ENCODE measurements around the gene RAB3A. TPM values are rescaled to one million over a fixed set of nuclear protein-coding genes. Genes with fewer than 3 reads are reported as not detected.
A peak's percentile ranks its signal among the peaks of the same experiment; 100 is the strongest.
"Not testable (repeated sequence)": the region's sequence is repeated elsewhere in the genome, so short reads cannot be mapped to it uniquely, and the experiment has no call there.

The RAB3A gene
- polyA plus RNA-seq, 1 experiment = 2.8 TPM

DNA sequence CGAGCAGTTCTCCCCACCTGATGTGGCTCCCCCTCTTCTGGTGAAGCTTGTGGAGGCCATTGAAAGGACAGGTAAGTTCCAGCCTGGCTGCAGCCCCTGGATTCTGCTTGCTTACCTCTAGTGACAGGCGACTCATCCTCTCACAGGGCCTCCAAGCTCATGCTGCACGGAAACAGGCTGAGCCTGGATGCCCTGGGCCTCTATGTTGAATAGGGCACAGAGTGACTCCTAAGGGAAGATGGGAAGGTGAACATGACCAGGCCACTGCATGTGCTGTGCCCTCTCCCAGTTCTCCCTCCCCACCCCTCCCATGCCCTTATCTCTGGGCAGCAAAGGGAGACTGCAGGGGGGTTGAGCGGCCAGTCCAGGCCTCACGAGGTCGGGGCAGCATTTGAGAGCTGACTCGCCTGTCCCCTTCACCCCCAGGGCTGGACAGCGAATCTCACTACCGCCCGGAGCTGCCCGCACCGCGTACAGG is 43.3 kb downstream of the RAB3A start:
- Histone ChIP-seq H3K27ac (ENCODE audit: low read depth, low read length) (no peak overlapping the region), H3K27me3 (ENCODE audit: control insufficient read depth, insufficient read depth, low read length) (no peaks in the 10 kb centered on the region), H3K4me3 (ENCODE audit: low read depth, low read length) (0 out of 2 replicates have a peak overlapping the region, but pooled peaks have one; percentile 2), H3K9me3 (ENCODE audit: control insufficient read depth, insufficient read depth, low read length) (no peaks in the 10 kb centered on the region)
- ChIA-PET POLR2A (interaction anchor here (0.5 kb wide), 1 partner anchor 152 kb away, joined by 4 read pairs; the partner anchor contains the start of gene ARRDC2), CTCF (interaction anchor here (0.6 to 2.6 kb wide), 13 partner anchors 9 to 225 kb away, joined by 3 to 20 read pairs (median 5); partner anchors contain the start of gene PIK3R2)
- TF ChIP-seq, protein P1, sequence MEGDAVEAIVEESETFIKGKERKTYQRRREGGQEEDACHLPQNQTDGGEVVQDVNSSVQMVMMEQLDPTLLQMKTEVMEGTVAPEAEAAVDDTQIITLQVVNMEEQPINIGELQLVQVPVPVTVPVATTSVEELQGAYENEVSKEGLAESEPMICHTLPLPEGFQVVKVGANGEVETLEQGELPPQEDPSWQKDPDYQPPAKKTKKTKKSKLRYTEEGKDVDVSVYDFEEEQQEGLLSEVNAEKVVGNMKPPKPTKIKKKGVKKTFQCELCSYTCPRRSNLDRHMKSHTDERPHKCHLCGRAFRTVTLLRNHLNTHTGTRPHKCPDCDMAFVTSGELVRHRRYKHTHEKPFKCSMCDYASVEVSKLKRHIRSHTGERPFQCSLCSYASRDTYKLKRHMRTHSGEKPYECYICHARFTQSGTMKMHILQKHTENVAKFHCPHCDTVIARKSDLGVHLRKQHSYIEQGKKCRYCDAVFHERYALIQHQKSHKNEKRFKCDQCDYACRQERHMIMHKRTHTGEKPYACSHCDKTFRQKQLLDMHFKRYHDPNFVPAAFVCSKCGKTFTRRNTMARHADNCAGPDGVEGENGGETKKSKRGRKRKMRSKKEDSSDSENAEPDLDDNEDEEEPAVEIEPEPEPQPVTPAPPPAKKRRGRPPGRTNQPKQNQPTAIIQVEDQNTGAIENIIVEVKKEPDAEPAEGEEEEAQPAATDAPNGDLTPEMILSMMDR (IDR thresholded peaks at IDR 0.05; ENCODE audit: low read depth, low read length) = no peak
- DNase-seq (ENCODE audit: low read depth, low spot score) = no peak

DNA sequence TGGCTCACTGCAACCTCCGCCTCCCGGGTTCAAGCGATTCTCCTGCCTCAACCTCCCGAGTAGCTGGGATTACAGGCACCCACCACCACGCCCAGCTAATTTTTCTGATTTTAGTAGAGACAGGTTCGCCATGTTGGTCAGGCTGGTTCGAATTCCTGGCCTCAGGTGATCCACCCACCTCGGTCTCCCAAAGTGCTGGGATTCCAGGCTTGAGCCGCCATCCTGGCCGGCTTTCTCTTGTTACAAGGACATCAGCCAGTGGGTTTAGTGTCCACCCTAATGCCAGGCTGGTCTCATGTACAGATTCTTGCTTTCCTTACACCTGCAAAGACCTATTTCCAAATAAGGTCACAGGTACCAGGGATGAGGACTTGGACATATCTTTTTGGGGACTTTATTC is 44.0 kb downstream of the RAB3A start:
- Histone ChIP-seq H3K4me3 (ENCODE audit: low read depth, low read length) (no peak overlapping the region), H3K9me3 (ENCODE audit: control insufficient read depth, insufficient read depth, low read length) (no peaks in the 10 kb centered on the region), H3K27ac (ENCODE audit: low read depth, low read length) (no peak overlapping the region), H3K27me3 (ENCODE audit: control insufficient read depth, insufficient read depth, low read length) (no peaks in the 10 kb centered on the region)
- POLR2A ChIA-PET = interaction anchor here (0.5 kb wide), 1 partner anchor 152 kb away, joined by 4 read pairs; the partner anchor contains the start of gene ARRDC2
- TF ChIP-seq, protein P1 (IDR thresholded peaks at IDR 0.05; ENCODE audit: low read depth, low read length) = no peak
- CTCF ChIA-PET = interaction anchor here (1.1 to 2.6 kb wide), 5 partner anchors 8 to 93 kb away, joined by 3 to 20 read pairs (median 6); partner anchors contain the start of gene PIK3R2
- no peak for DNase-seq (ENCODE audit: low read depth, low spot score)

- POLR2A ChIA-PET; H3K27ac ChIP-seq (ENCODE audit: low read depth, low read length); DNase-seq (ENCODE audit: low read depth, low spot score); H3K27me3 ChIP-seq (ENCODE audit: control insufficient read depth, insufficient read depth, low read length); H3K4me3 ChIP-seq (ENCODE audit: low read depth, low read length); H3K9me3 ChIP-seq (ENCODE audit: control insufficient read depth, insufficient read depth, low read length): not testable (repeated sequence)
- CTCF ChIA-PET = interaction anchor here (1.5 kb wide), 1 partner anchor 46 kb away, joined by 5 read pairs; no protein-coding TSS in a partner anchor
These were observed 44.7 kb downstream of the RAB3A start for GRCh38 chr19:18159059-18159616.

DNA sequence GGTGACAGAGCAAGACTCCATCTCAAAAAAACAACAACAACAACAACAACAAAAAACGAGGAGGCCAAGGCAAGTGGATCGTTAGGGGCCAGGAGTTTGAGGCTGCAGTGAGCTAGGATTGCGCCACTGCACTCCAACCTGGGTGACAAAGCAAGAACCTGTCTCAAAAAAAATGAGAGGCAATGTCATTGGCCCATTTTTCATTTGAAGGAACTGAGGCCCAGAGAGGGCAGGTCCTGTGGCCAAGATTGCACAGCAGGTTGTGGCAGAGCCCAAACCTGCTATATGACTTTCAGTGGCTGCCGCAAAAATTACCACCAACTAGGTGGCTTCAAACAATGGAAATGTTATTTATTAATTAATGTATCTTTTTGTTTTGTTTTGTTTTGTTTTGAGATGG is 45.4 kb downstream of the RAB3A start:
- TF ChIP-seq, protein P1 (IDR thresholded peaks at IDR 0.05; ENCODE audit: low read depth, low read length) = no peak
- H3K9me3 ChIP-seq (ENCODE audit: control insufficient read depth, insufficient read depth, low read length) = no peaks in the 10 kb centered on the region; the same call in 1 of the 2 replicates
- POLR2A ChIA-PET = interaction anchor here (0.6 kb wide), 1 partner anchor 120 kb away, joined by 5 read pairs; no protein-coding TSS in a partner anchor
- H3K4me3 ChIP-seq (ENCODE audit: low read depth, low read length) = no peak overlapping the region
- no peak overlapping the region for H3K27ac ChIP-seq (ENCODE audit: low read depth, low read length)
- no peak for DNase-seq (ENCODE audit: low read depth, low spot score)
- no peaks in the 10 kb centered on the region for H3K27me3 ChIP-seq (ENCODE audit: control insufficient read depth, insufficient read depth, low read length)
- CTCF ChIA-PET = interaction anchor here (1.5 kb wide), 1 partner anchor 45 kb away, joined by 5 read pairs; no protein-coding TSS in a partner anchor

GRCh38 chr19:18157465-18158063 is 46.3 kb downstream of the RAB3A start:
- POLR2A ChIA-PET = no interaction called here
- TF ChIP-seq, protein P1 (IDR thresholded peaks at IDR 0.05; ENCODE audit: low read depth, low read length) = no peak
- Histone ChIP-seq H3K4me3 (ENCODE audit: low read depth, low read length) (no peak overlapping the region), H3K27me3 (ENCODE audit: control insufficient read depth, insufficient read depth, low read length) (no peaks in the 10 kb centered on the region), H3K9me3 (ENCODE audit: control insufficient read depth, insufficient read depth, low read length) (no peaks in the 10 kb centered on the region; the same call in 1 of the 2 replicates), H3K27ac (ENCODE audit: low read depth, low read length) (no peak overlapping the region)
- CTCF ChIA-PET = interaction anchor here (1.5 kb wide), 1 partner anchor 44 kb away, joined by 5 read pairs; no protein-coding TSS in a partner anchor
- DNase-seq (ENCODE audit: low read depth, low spot score) = no peak

Measured in AG04450 (cell line).